GM12878 (cell line): ENCODE results near the gene CYTIP. TPM values are rescaled to one million over a fixed set of nuclear protein-coding genes. Genes with fewer than 3 reads are reported as not detected.

ENCODE experiments used
- ATF7 ChIP-seq: fragments of 450-650 bp; IDR thresholded peaks from 2 replicates; pipeline ENCODE4 v1.6.1; 2016; ENCODE audit warnings: low read depth, mild to moderate bottlenecking
- BACH1 ChIP-seq: fragments of 450-650 bp; IDR thresholded peaks from 2 replicates; pipeline ENCODE4 v1.6.1; 2017; ENCODE audit warnings: mild to moderate bottlenecking, borderline replicate concordance
- BCL11A ChIP-seq: IDR thresholded peaks from 2 replicates; pipeline ENCODE4 v1.6.1; 2011; ENCODE audit warnings: low read depth, low read length
- CBFB ChIP-seq: IDR thresholded peaks from 2 replicates; pipeline ENCODE4 v1.6.1; 2016; ENCODE audit warnings: antibody characterized with exemption, low read depth
- CBX3 ChIP-seq: fragments of 200-600 bp; sonication (generic); IDR thresholded peaks from 2 replicates; pipeline ENCODE4 v1.6.1; 2016; ENCODE audit warnings: low read depth, borderline replicate concordance
- CREB1 ChIP-seq: IDR thresholded peaks from 2 replicates; pipeline ENCODE4 v1.6.1; 2012; ENCODE audit warnings: low read depth, mild to moderate bottlenecking, inconsistent platforms
- EGR1 ChIP-seq, 2 experiments: IDR thresholded peaks; 1 replicate in 1 of 2; 2 replicates in 1 of 2; pipeline ENCODE4 v1.6.1; 2011 to 2012; ENCODE audit warnings: low read depth in 2 of 2, low read length in 2 of 2, borderline replicate concordance in 1 of 2, mild to moderate bottlenecking in 1 of 2, moderate library complexity in 1 of 2
- GATAD2B ChIP-seq: fragments of 450-650 bp; conservative IDR thresholded peaks from 2 replicates; pipeline ENCODE4 v1.6.1; 2017; ENCODE audit warnings: low read depth, mild to moderate bottlenecking, moderate library complexity
- IKZF1 ChIP-seq: fragments of 450-650 bp; conservative IDR thresholded peaks from 2 replicates; pipeline ENCODE4 v1.6.1; 2017; ENCODE audit warnings: antibody characterized with exemption, mild to moderate bottlenecking
- IKZF2 ChIP-seq, 2 experiments: fragments of 450-650 bp; IDR thresholded peaks; 2 replicates each; pipeline ENCODE4 v1.6.1; 2017; ENCODE audit warnings: mild to moderate bottlenecking in 2 of 2, moderate library complexity in 2 of 2
- KDM1A ChIP-seq: fragments of 200-600 bp; sonication (generic); IDR thresholded peaks from 2 replicates; pipeline ENCODE4 v1.6.1; 2016; ENCODE audit warnings: borderline replicate concordance
- NFXL1 ChIP-seq: fragments of 450-650 bp; IDR thresholded peaks from 2 replicates; pipeline ENCODE4 v1.6.1; 2017; ENCODE audit warnings: antibody characterized with exemption, mild to moderate bottlenecking, borderline replicate concordance
- NR2C2 ChIP-seq: IDR thresholded peaks from 2 replicates; pipeline ENCODE4 v1.6.1; 2011; ENCODE audit warnings: borderline replicate concordance, low read depth; ENCODE audit not compliant: control insufficient read depth, insufficient read length
- NRF1 ChIP-seq: conservative IDR thresholded peaks from 2 replicates; pipeline ENCODE4 v1.6.1; 2011; ENCODE audit warnings: mild to moderate bottlenecking, low read depth, low read length, improper control_type of control experiment
- PML ChIP-seq: IDR thresholded peaks from 2 replicates; pipeline ENCODE4 v1.6.1; 2012; ENCODE audit warnings: low read length, inconsistent platforms
- RELA ChIP-seq: fragments of 450-650 bp; IDR thresholded peaks from 2 replicates; pipeline ENCODE4 v1.8.0; 2014; ENCODE audit warnings: borderline replicate concordance; ENCODE audit not compliant: partially characterized antibody
- SP1 ChIP-seq: IDR thresholded peaks from one replicate; pipeline ENCODE4 v1.6.1; 2011; ENCODE audit warnings: low read depth, low read length
- TCF12 ChIP-seq: IDR thresholded peaks from 2 replicates; pipeline ENCODE4 v1.6.1; 2011; ENCODE audit warnings: low read depth, mild to moderate bottlenecking, low read length
- YBX1 ChIP-seq: fragments of 450-650 bp; IDR thresholded peaks from 2 replicates; pipeline ENCODE4 v1.6.1; 2016; ENCODE audit warnings: antibody characterized with exemption
- ZZZ3 ChIP-seq: IDR thresholded peaks from 2 replicates; pipeline ENCODE4 v1.6.1; 2011; ENCODE audit warnings: low read depth; ENCODE audit not compliant: control insufficient read depth, insufficient read length
- polyA plus RNA-seq, 11 experiments: library from polyadenylated mRNA; depleted of rRNA in 4 of 11; unstranded in 6 of 11; stranded (reverse) in 5 of 11; fragments of >200 nt; fragmentation: Nextera tagmentation in 4 of 11; fragmentation: Illumina TruSeq in 1 of 11; extraction: Ambion mirVana in 4 of 11; extraction: Trizol in 1 of 11; gene quantifications; 1 replicate in 1 of 11; 2 replicates in 10 of 11; pipeline versions ENCODE4 v1.2.1 to v1.2.3, GENCODE V29; 2011 to 2016; ENCODE audit warnings: inconsistent platforms in 2 of 11, missing spikeins in 2 of 11, low read depth in 1 of 11
- total RNA-seq, 4 experiments: library from RNA; depleted of rRNA in 3 of 4; stranded (reverse); fragments of >200 nt in 3 of 4; fragmentation: Illumina TruSeq in 1 of 4; extraction: Trizol in 1 of 4; gene quantifications; 2 replicates each; pipeline versions ENCODE4 v1.2.1 to v1.2.3, GENCODE V29; 2013 to 2021
- TF ChIP-seq, protein P1 (sequence below): IDR thresholded peaks from 2 replicates; pipeline ENCODE4 v1.6.1; 2011; ENCODE audit warnings: low read depth, mild to moderate bottlenecking, low read length, moderate library complexity, borderline replicate concordance; ENCODE audit errors: extremely low read depth
- TF ChIP-seq, protein P2 (sequence below): IDR thresholded peaks from 2 replicates; pipeline ENCODE4 v1.6.1; 2012; ENCODE audit warnings: low read depth, low read length, improper control_type of control experiment
- TF ChIP-seq, protein P3 (sequence below): IDR thresholded peaks from 2 replicates; pipeline ENCODE4 v1.6.1; 2011; ENCODE audit warnings: borderline replicate concordance, low read depth, mild to moderate bottlenecking, moderate library complexity, mixed read lengths, low read length; ENCODE audit not compliant: insufficient read depth; ENCODE audit errors: extremely low read length
- TF ChIP-seq, protein P4 (sequence below): fragments of 450-650 bp; IDR thresholded peaks from 2 replicates; pipeline ENCODE4 v1.6.1; 2017; ENCODE audit warnings: borderline replicate concordance
- TF ChIP-seq, protein P5 (sequence below): IDR thresholded peaks from 2 replicates; pipeline ENCODE4 v1.6.1; 2012; ENCODE audit warnings: improper control_type of control experiment, low read depth, low read length; ENCODE audit not compliant: insufficient replicate concordance

Gene CYTIP
- total and polyA plus RNA-seq, 10 of the 15 experiments (the other 5 are each of a cell fraction or from before 2014, with no cell fraction given), result 55.1 to 178 (median 73.4) TPM

DNA sequence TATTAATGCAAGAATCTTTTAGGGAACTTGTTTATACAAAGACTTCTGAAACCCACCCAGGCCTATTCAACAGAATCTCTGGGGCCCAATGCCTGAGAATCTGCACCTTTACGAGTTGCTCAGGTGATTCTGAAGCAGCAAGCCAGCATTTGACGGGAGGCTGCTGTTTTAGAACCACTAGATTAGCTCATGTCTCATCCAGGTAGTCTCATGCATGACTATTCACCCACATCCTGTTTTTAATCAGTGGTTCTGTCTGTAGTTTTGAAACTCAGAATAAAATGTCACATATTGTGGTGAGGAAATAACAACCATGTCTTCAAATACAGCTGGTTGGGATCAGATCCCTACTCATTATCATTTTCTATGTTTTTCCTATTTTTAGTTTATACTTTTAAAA lies 39.5 kb downstream of the CYTIP start (continued):
- TF ChIP-seq, protein P1, sequence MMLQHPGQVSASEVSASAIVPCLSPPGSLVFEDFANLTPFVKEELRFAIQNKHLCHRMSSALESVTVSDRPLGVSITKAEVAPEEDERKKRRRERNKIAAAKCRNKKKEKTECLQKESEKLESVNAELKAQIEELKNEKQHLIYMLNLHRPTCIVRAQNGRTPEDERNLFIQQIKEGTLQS, result no peak
- TF ChIP-seq ATF7 (peak; percentile 98), CREB1 (peak; percentile 65), KDM1A (no peak), SP1 (no peak), CBX3 (no peak), RELA (no peak), IKZF1 (peak; percentile 86), BCL11A (peak; percentile 91), ZZZ3 (no peak), NFXL1 (no peak), CBFB (peak; percentile 63; the same call in 1 of the 2 replicates), IKZF2 (IDR thresholded peaks at IDR 0.05) (peak; percentile 93 to 97), TCF12 (peak; percentile 74; the same call in 1 of the 2 replicates), PML (peak; percentile 74; the same call in 1 of the 2 replicates), YBX1 (no peak), BACH1 (peak; percentile 77; the same call in 1 of the 2 replicates), EGR1 (IDR thresholded peaks at IDR 0.05; ENCODE audit: borderline replicate concordance in 1 of 2, low read depth in 2 of 2, low read length in 2 of 2) (no peak), NR2C2 (no peak), NRF1 (no peak), GATAD2B (no peak; the same call in 1 of the 2 replicates)
- TF ChIP-seq, protein P2, sequence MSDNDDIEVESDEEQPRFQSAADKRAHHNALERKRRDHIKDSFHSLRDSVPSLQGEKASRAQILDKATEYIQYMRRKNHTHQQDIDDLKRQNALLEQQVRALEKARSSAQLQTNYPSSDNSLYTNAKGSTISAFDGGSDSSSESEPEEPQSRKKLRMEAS, result no peak
- TF ChIP-seq, protein P3, sequence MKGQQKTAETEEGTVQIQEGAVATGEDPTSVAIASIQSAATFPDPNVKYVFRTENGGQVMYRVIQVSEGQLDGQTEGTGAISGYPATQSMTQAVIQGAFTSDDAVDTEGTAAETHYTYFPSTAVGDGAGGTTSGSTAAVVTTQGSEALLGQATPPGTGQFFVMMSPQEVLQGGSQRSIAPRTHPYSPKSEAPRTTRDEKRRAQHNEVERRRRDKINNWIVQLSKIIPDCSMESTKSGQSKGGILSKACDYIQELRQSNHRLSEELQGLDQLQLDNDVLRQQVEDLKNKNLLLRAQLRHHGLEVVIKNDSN, result no peak
- TF ChIP-seq, protein P4, sequence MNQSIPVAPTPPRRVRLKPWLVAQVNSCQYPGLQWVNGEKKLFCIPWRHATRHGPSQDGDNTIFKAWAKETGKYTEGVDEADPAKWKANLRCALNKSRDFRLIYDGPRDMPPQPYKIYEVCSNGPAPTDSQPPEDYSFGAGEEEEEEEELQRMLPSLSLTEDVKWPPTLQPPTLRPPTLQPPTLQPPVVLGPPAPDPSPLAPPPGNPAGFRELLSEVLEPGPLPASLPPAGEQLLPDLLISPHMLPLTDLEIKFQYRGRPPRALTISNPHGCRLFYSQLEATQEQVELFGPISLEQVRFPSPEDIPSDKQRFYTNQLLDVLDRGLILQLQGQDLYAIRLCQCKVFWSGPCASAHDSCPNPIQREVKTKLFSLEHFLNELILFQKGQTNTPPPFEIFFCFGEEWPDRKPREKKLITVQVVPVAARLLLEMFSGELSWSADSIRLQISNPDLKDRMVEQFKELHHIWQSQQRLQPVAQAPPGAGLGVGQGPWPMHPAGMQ, result no peak
- TF ChIP-seq, protein P5, sequence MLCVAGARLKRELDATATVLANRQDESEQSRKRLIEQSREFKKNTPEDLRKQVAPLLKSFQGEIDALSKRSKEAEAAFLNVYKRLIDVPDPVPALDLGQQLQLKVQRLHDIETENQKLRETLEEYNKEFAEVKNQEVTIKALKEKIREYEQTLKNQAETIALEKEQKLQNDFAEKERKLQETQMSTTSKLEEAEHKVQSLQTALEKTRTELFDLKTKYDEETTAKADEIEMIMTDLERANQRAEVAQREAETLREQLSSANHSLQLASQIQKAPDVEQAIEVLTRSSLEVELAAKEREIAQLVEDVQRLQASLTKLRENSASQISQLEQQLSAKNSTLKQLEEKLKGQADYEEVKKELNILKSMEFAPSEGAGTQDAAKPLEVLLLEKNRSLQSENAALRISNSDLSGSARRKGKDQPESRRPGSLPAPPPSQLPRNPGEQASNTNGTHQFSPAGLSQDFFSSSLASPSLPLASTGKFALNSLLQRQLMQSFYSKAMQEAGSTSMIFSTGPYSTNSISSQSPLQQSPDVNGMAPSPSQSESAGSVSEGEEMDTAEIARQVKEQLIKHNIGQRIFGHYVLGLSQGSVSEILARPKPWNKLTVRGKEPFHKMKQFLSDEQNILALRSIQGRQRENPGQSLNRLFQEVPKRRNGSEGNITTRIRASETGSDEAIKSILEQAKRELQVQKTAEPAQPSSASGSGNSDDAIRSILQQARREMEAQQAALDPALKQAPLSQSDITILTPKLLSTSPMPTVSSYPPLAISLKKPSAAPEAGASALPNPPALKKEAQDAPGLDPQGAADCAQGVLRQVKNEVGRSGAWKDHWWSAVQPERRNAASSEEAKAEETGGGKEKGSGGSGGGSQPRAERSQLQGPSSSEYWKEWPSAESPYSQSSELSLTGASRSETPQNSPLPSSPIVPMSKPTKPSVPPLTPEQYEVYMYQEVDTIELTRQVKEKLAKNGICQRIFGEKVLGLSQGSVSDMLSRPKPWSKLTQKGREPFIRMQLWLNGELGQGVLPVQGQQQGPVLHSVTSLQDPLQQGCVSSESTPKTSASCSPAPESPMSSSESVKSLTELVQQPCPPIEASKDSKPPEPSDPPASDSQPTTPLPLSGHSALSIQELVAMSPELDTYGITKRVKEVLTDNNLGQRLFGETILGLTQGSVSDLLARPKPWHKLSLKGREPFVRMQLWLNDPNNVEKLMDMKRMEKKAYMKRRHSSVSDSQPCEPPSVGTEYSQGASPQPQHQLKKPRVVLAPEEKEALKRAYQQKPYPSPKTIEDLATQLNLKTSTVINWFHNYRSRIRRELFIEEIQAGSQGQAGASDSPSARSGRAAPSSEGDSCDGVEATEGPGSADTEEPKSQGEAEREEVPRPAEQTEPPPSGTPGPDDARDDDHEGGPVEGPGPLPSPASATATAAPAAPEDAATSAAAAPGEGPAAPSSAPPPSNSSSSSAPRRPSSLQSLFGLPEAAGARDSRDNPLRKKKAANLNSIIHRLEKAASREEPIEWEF, result no peak
